K562 (cell line): Measurements from ENCODE around the gene KCNN3.

Source experiments
- IRF1 ChIP-seq: sonication (generic); formaldehyde crosslinking; IDR thresholded peaks from 2 replicates; pipeline ENCODE4 v1.8.0; 2022; ENCODE audit warnings: missing genetic modification reagents, mild to moderate bottlenecking, borderline replicate concordance
- KLF10 ChIP-seq: fragments of 250-450 bp; sonication (Bioruptor Pico); IDR thresholded peaks from 2 replicates; pipeline ENCODE4 v1.6.1; 2021; ENCODE audit warnings: matching md5 sums
- MAFK ChIP-seq: IDR thresholded peaks from 2 replicates; pipeline ENCODE4 v1.6.1; 2011; ENCODE audit warnings: low read length, improper control_type of control experiment
- POLR2AphosphoS5 ChIP-seq: IDR thresholded peaks from 2 replicates; pipeline ENCODE4 v1.6.1; 2011; ENCODE audit warnings: mild to moderate bottlenecking, low read depth, low read length, moderate library complexity; ENCODE audit not compliant: control insufficient read depth, insufficient read depth

- no peak for TF ChIP-seq KLF10 (CRISPR knock-in tag)
- TF ChIP-seq POLR2AphosphoS5 = no peak
- TF ChIP-seq MAFK = no peak
- TF ChIP-seq IRF1 = no peak
Measured at GRCh38 chr1:154862907-154863306, 7.2 kb downstream of the KCNN3 start.
